GM12878 (cell line): Measurements from ENCODE around the gene TIMD4. TPM values are rescaled to one million over a fixed set of nuclear protein-coding genes. Genes with fewer than 3 reads are reported as not detected.
A peak's percentile ranks its signal among the peaks of the same experiment; 100 is the strongest.

Source experiments
- ATAC-seq: fragments of 200-7000 bp; cut with Tn5 transposase; 3 replicates; pipeline ENCODE4 v1.9.1; 2020; ENCODE audit warnings: mild to moderate bottlenecking, moderate library complexity
- BruUV-seq: library from RNA; stranded (reverse); fragments of 400-500 nt; replicated peaks from 2 replicates; lab custom pipeline; 2021; lab: Mats Ljungman, UMichigan
- CTCF ChIA-PET: fragments of 300-600 bp; sonication (Branson Sonifier 250); formaldehyde crosslinking; extraction: SDS; loops from one replicate; lab custom pipeline; 2021; ENCODE audit warnings: inconsistent platforms; lab: Yijun Ruan, JAX
- POLR2A ChIA-PET: fragments of 350-600 bp; formaldehyde crosslinking; extraction: SDS; loops from one replicate; lab custom pipeline; 2021; ENCODE audit warnings: inconsistent platforms; lab: Charles Lee
- RAD21 ChIA-PET: fragments of 300-600 bp; sonication (Branson Sonifier 250); formaldehyde crosslinking; loops from one replicate; lab custom pipeline; 2023; ENCODE audit warnings: antibody characterized with exemption; ENCODE audit not compliant: unreplicated experiment; lab: Charles Lee
- SMC1A ChIA-PET: fragments of 300-600 bp; sonication (Branson Sonifier 250); formaldehyde crosslinking; loops from one replicate; lab custom pipeline; 2023; ENCODE audit not compliant: unreplicated experiment, uncharacterized antibody; lab: Charles Lee
- DNase-seq: peaks from one replicate; pipeline ENCODE4 v3.0.0-alpha.2; 2011; ENCODE audit warnings: low read depth, low spot score
- FAIRE-seq: peaks from 3 replicates; lab custom pipeline; 2011; peaks lifted over from hg19 to GRCh38; lab: Jason Lieb, UNC
- H2AFZ ChIP-seq: 2 replicates; pipeline ENCODE4 v1.6.0; 2011; ENCODE audit warnings: low read depth, low read length, control low read depth; ENCODE audit not compliant: control insufficient read depth
- H3K27ac ChIP-seq: 2 replicates; pipeline ENCODE4 v1.5.1; 2011; ENCODE audit warnings: control low read depth; ENCODE audit not compliant: control insufficient read depth, insufficient read depth
- H3K27me3 ChIP-seq, 2 experiments: replicated peaks in 1 of 2; 2 replicates each; pipeline versions ENCODE4 v1.6.0 to v1.6.1; 2011; ENCODE audit warnings: low read length in 1 of 2; ENCODE audit not compliant: control insufficient read depth in 2 of 2, insufficient read depth in 2 of 2
- H3K36me3 ChIP-seq, 2 experiments: 2 replicates each; pipeline ENCODE4 v1.5.1; 2011; ENCODE audit warnings: low read length in 1 of 2; ENCODE audit not compliant: control insufficient read depth in 2 of 2, insufficient read depth in 2 of 2
- H3K4me1 ChIP-seq: 2 replicates; pipeline ENCODE4 v1.6.1; 2011; ENCODE audit warnings: mild to moderate bottlenecking, low read length, moderate library complexity, mixed read lengths; ENCODE audit not compliant: control insufficient read depth, insufficient read depth
- H3K4me2 ChIP-seq: 2 replicates; pipeline ENCODE4 v1.6.0; 2011; ENCODE audit warnings: control low read depth; ENCODE audit not compliant: control insufficient read depth, insufficient read depth
- H3K4me3 ChIP-seq: fragments of 200-600 bp; sonication (generic); 2 replicates; pipeline ENCODE4 v1.5.1; 2016
- H3K79me2 ChIP-seq: 2 replicates; pipeline ENCODE4 v1.6.0; 2011; ENCODE audit warnings: low read length; ENCODE audit not compliant: control insufficient read depth, insufficient read depth
- H3K9ac ChIP-seq: 2 replicates; pipeline ENCODE4 v1.8.0; 2011; ENCODE audit warnings: low read length, control low read depth, mixed read lengths; ENCODE audit not compliant: control insufficient read depth, insufficient read depth
- H3K9me3 ChIP-seq: replicated peaks from 3 replicates; pipeline ENCODE4 v1.5.1; 2011; ENCODE audit warnings: mild to moderate bottlenecking, low read length; ENCODE audit not compliant: control insufficient read depth, insufficient read depth
- H4K20me1 ChIP-seq: 2 replicates; pipeline ENCODE4 v1.6.0; 2011; ENCODE audit not compliant: control insufficient read depth, insufficient read depth
- ETV6 ChIP-seq, 2 experiments: fragments of 450-650 bp in 1 of 2; IDR thresholded peaks in 1 of 2; conservative IDR thresholded peaks in 1 of 2; 2 replicates each; pipeline ENCODE4 v1.6.1; 2014; ENCODE audit warnings: antibody characterized with exemption in 1 of 2, borderline replicate concordance in 1 of 2, low read depth in 1 of 2, mild to moderate bottlenecking in 1 of 2, moderate library complexity in 1 of 2
- MLLT1 ChIP-seq: fragments of 450-650 bp; IDR thresholded peaks from 2 replicates; pipeline ENCODE4 v1.6.1; 2016; ENCODE audit warnings: mild to moderate bottlenecking
- MTA2 ChIP-seq: fragments of 450-650 bp; IDR thresholded peaks from 2 replicates; pipeline ENCODE4 v1.6.1; 2016; ENCODE audit warnings: low read depth, mild to moderate bottlenecking, moderate library complexity
- SIN3A ChIP-seq: IDR thresholded peaks from 2 replicates; pipeline ENCODE4 v1.6.1; 2012; ENCODE audit warnings: low read depth, low read length, improper control_type of control experiment
- SMARCA5 ChIP-seq: fragments of 450-650 bp; IDR thresholded peaks from 2 replicates; pipeline ENCODE4 v1.6.1; 2017; ENCODE audit warnings: mild to moderate bottlenecking
- TAF1 ChIP-seq: IDR thresholded peaks from 2 replicates; pipeline ENCODE4 v1.6.1; 2011; ENCODE audit warnings: mild to moderate bottlenecking, low read depth, low read length, borderline replicate concordance
- ZBTB11 ChIP-seq: fragments of 450-650 bp; formaldehyde crosslinking; IDR thresholded peaks from 2 replicates; pipeline ENCODE4 v1.5.0; 2022; ENCODE audit warnings: mild to moderate bottlenecking, missing genetic modification characterization
- ZNF217 ChIP-seq: fragments of 450-650 bp; IDR thresholded peaks from 2 replicates; pipeline ENCODE4 v1.6.1; 2017; ENCODE audit warnings: antibody characterized with exemption, mild to moderate bottlenecking
- WGBS: methylation state at CpG from one replicate; pipeline ENCODE4 v1.1.6; 2016; ENCODE audit warnings: low lambda C conversion rate; ENCODE audit not compliant: insufficient replicate concordance, insufficient coverage; ENCODE audit errors: missing lambda C conversion rate; 5-methylcytosine and 5-hydroxymethylcytosine counted together
- in situ Hi-C: fragments of 300-500 bp; cut with MboI; formaldehyde crosslinking; loops from 9 replicates; pipeline ENCODE4 v1.14.3; 2018; ENCODE audit warnings: mixed read lengths
- intact Hi-C: fragments of 100-400 bp; cut with micrococcal nuclease; formaldehyde crosslinking; loops from one replicate; pipeline ENCODE4 v1.14.2; 2022; ENCODE audit not compliant: unreplicated experiment
- polyA plus RNA-seq, 11 experiments: library from polyadenylated mRNA; depleted of rRNA in 4 of 11; unstranded in 6 of 11; stranded (reverse) in 5 of 11; fragments of >200 nt; fragmentation: Nextera tagmentation in 4 of 11; fragmentation: Illumina TruSeq in 1 of 11; extraction: Ambion mirVana in 4 of 11; extraction: Trizol in 1 of 11; gene quantifications; 1 replicate in 1 of 11; 2 replicates in 10 of 11; pipeline versions ENCODE4 v1.2.1 to v1.2.3, GENCODE V29; 2011 to 2016; ENCODE audit warnings: inconsistent platforms in 2 of 11, missing spikeins in 2 of 11, low read depth in 1 of 11
- total RNA-seq, 4 experiments: library from RNA; depleted of rRNA in 3 of 4; stranded (reverse); fragments of >200 nt in 3 of 4; fragmentation: Illumina TruSeq in 1 of 4; extraction: Trizol in 1 of 4; gene quantifications; 2 replicates each; pipeline versions ENCODE4 v1.2.1 to v1.2.3, GENCODE V29; 2013 to 2021
- TF ChIP-seq, protein P1 (sequence below): fragments of 450-650 bp; IDR thresholded peaks from 2 replicates; pipeline ENCODE4 v1.6.1; 2017; ENCODE audit warnings: mild to moderate bottlenecking, moderate library complexity

The TIMD4 gene
- total and polyA plus RNA-seq, 10 of the 15 experiments (the other 5 are each of a cell fraction or from before 2014, with no cell fraction given), result 1.3 to 15.4 (median 5.3) TPM

- ChIA-PET POLR2A (interaction anchor here (0.6 to 2.1 kb wide), 12 partner anchors 8 to 228 kb away, joined by 3 to 11 read pairs (median 4); partner anchors contain the start of gene MED7), RAD21 (interaction anchor here (0.9 to 9.4 kb wide), 14 partner anchors 8 to 358 kb away, joined by 3 to 218 read pairs (median 4); no protein-coding TSS in a partner anchor), SMC1A (interaction anchor here (0.5 to 11.8 kb wide), 21 partner anchors 8 to 339 kb away, joined by 3 to 228 read pairs (median 4); partner anchors contain the start of gene MED7), CTCF (interaction anchor here (0.7 to 4.2 kb wide), 13 partner anchors 9 to 339 kb away, joined by 3 to 26 read pairs (median 4); no protein-coding TSS in a partner anchor)
- no TSS peak for BruUV-seq
- peaks cover 17% of the 10 kb centered on the region for H3K4me1 ChIP-seq
- DNase-seq (no peak), ATAC-seq (peak; percentile 13), FAIRE-seq (no peak)
- H3K79me2 ChIP-seq, result peaks cover 5% of the 10 kb centered on the region
- 93% methylated on average over 2 of the region's 2 CpGs for WGBS
- H2AFZ ChIP-seq, result peak overlapping the region; percentile 71
- no peaks in the 10 kb centered on the region; a peak in 1 of 4 replicates for H3K36me3 ChIP-seq
- H3K4me3 ChIP-seq, result no peak overlapping the region
- intact Hi-C loops (loop anchor here (10.0 kb wide), 1 partner anchor 680 kb away; no protein-coding TSS in a partner anchor), in situ Hi-C loops (no loop called here)
- no peaks in the 10 kb centered on the region for H3K27me3 ChIP-seq
- H3K4me2 ChIP-seq, result peak overlapping the region; percentile 96
- no peaks in the 10 kb centered on the region for H3K9me3 ChIP-seq
- peak overlapping the region; percentile 36; the same call in 1 of the 2 replicates for H3K9ac ChIP-seq
- peak overlapping the region; percentile 89 for H3K27ac ChIP-seq
- H4K20me1 ChIP-seq, result no peaks in the 10 kb centered on the region
- TF ChIP-seq, protein P1, sequence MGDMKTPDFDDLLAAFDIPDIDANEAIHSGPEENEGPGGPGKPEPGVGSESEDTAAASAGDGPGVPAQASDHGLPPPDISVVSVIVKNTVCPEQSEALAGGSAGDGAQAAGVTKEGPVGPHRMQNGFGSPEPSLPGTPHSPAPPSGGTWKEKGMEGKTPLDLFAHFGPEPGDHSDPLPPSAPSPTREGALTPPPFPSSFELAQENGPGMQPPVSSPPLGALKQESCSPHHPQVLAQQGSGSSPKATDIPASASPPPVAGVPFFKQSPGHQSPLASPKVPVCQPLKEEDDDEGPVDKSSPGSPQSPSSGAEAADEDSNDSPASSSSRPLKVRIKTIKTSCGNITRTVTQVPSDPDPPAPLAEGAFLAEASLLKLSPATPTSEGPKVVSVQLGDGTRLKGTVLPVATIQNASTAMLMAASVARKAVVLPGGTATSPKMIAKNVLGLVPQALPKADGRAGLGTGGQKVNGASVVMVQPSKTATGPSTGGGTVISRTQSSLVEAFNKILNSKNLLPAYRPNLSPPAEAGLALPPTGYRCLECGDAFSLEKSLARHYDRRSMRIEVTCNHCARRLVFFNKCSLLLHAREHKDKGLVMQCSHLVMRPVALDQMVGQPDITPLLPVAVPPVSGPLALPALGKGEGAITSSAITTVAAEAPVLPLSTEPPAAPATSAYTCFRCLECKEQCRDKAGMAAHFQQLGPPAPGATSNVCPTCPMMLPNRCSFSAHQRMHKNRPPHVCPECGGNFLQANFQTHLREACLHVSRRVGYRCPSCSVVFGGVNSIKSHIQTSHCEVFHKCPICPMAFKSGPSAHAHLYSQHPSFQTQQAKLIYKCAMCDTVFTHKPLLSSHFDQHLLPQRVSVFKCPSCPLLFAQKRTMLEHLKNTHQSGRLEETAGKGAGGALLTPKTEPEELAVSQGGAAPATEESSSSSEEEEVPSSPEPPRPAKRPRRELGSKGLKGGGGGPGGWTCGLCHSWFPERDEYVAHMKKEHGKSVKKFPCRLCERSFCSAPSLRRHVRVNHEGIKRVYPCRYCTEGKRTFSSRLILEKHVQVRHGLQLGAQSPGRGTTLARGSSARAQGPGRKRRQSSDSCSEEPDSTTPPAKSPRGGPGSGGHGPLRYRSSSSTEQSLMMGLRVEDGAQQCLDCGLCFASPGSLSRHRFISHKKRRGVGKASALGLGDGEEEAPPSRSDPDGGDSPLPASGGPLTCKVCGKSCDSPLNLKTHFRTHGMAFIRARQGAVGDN, result 0 out of 2 replicates have a peak, but pooled peaks have one; percentile 15
- no peak for TF ChIP-seq SIN3A
- TF ChIP-seq MLLT1, result 0 out of 2 replicates have a peak, but pooled peaks have one; percentile 8
- TF ChIP-seq SMARCA5, result 0 out of 2 replicates have a peak, but pooled peaks have one; percentile 7
- TF ChIP-seq TAF1, result 0 out of 2 replicates have a peak, but pooled peaks have one; percentile 0
- TF ChIP-seq ZNF217, result no peak
- 0 out of 4 replicates have a peak, but pooled peaks of 1 of the 2 experiments have one; percentile 4 for TF ChIP-seq ETV6 (conservative IDR thresholded peaks at IDR 0.05 in 1 of 2, IDR thresholded peaks at IDR 0.05 in 1 of 2; ENCODE audit: borderline replicate concordance in 1 of 2, low read depth in 1 of 2)
- TF ChIP-seq MTA2, result 0 out of 2 replicates have a peak, but pooled peaks have one; percentile 2
- no peak for TF ChIP-seq ZBTB11
Measured at GRCh38 chr5:156914371-156914737, 48.7 kb downstream of the TIMD4 start.
